Hepatic stellate cell (primary cell): Measurements from ENCODE around the gene SHC2.
"Not testable (repeated sequence)": the region's sequence is repeated elsewhere in the genome, so short reads cannot be mapped to it uniquely, and the experiment has no call there.

Source experiments
- DNase-seq: peaks from one replicate; pipeline ENCODE4 v3.0.0; 2011; ENCODE audit warnings: low spot score

The SHC2 gene

DNA sequence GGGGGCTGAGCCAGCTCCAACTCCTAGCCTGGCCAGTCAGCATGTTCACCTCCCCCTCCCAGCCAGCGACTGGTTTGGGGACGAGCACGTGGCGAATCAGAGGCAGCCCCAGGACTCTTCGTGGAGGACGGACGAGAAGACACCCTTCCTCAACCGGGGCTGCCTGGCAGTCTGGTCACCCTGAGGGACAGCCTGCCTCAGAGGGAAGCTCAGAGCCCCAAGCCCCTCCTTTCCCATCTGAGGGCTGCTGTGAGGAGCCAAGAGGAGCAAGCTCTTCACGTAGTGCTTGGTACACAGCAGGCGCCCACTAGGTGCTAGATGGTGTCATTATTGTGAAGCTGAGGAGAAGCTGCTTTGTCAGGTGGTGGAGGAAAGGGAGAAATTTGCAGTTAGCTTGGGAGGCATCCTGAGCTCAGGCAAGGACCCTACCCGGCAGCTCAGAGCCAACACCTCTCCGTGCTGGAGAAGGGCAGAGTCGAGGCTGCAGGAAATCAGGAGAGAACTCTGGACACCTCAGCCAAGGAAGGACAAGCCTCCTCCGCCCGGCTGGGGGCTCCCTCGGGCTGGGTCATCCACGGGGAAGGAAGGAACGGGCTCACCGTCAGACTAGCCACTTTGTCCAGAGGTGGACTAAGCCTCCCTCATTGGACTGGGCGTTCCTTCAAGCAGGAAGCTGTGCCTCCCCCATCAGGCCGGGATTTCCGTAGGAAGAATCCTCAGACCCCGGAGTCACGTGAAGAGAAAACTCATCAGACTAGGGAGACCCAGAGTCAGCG is 37.0 kb downstream of the SHC2 start:
- no peak for DNase-seq

DNA sequence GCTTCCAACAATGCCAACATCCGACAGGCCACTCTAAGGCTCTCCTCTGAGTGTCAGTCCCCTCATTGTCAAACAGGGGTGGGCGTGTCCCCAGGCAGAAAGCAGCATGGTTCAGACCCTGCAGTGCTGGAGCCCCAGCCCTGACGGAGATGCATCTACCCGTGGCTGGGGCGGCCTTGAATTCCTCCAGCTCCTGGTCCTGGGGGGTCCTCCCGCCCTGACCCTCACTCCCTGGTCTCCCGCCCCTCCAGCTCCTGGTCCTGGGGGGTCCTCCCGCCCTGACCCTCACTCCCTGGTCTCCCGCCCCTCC is 38.0 kb downstream of the SHC2 start:
- DNase-seq: not testable (repeated sequence)

DNA sequence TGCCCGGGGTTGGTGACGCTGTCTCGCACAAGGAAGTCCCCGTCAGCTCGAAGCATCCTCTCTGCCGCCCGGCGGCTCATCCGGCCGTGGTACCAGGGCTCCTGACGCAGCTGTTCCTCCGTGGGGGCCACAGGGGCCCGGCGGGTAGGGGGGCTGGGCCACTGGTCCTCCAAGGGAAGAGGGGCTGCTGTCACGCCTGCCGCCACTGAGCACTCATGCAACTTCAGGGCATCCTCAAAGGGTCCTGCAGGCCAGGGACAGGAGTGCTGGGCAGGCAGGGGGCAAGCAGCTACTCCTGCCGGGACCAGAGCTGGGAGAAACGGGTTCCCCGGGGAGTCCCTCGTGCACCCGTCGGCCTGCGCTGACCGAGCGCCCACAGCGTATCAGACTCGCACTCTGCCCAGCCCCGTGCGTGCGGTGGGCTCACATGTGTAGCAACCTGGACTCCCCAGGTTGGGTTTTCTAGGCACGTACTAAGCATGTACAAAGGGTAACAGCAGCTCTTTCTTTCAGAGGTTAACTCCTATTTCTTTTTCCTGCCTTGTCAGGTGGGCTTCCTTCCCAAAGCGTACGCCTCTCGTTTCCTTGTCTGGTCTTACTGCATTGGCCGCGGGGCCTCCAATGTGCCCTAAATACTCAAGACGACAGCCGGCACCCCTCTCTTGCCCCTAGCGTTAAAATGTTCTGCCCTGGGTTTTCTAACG is 38.5 kb downstream of the SHC2 start:
- DNase-seq: no peak

DNA sequence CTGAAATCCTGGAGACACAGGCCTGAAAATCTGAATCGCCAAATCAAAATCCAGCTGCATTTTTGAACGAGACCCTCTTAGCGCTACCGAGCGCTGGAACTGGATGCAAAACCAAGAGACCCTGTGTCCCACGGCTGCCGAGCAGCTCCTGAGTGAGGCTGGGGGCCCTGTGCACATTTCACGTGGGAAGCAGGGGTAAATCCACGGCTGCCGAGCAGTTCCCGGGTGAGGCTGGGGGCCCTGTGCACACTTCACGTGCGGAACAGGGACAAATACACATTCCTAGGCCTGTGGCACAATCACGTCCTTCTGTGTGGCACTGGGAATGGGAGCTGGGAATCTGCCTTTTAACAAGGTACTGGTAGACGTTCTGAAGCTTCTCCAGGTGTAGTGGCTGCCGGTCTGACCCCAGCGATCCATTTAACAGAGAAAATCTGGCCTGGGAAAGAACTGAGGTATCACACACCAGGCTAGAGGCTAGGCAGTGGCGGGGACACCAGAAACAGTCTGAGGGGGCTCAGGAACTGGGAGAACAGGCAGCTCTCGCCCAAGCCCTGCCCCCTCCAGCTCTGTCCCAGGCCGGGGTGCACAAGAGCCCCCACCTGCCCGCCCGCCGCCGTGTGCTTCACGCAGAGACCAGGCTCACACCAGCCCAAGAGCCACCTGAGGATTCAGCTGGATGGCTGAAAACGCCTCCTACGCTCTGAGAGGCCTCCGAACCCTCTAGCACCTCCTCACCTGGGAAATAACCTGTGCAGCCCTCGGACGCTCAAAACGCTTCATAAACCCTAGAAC is 40.9 kb downstream of the SHC2 start:
- no peak for DNase-seq

DNA sequence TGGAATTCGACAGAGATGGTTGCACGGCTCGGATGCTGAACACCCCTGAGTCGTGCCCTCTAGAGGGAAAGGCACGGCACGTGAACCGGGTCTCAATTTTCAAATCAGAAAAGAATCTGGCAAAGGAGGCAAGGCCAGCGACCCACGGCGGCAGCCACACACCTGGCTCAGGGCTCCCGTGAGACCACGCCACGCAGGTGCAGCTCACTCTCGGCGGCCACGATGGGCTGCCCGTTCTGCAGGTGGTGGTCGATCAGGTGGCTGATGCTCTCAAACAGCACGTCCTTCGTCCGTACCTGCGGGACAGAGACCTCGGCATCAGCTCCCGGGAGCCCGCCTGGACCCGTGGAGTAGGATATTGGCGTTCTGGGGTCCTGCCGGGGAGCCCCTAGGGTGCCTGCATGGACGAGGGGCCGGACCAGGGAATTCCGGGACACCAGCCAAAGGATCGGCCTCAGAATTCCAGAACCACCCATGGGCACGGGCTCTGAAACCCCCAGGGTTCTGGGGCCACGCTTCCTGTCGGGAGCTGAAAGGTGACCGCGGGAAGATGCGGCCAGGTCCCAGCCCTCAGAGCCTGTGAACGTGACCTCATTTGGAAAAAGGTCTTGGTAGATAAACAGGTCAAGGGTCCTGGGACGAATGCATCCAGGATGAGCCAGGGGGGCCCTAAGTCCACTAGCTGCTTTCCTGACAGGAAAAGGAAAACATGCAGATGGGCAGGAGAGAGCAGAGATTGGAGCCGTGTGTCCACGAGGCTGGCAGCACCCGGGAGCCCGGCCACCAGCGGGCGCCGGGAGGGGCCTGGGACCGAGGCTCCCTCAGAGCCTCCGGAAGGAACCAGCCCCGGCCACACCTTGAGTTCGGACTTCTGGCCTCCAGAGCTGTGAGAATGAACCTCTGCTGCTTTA is 41.8 kb downstream of the SHC2 start:
- DNase-seq: no peak

DNA sequence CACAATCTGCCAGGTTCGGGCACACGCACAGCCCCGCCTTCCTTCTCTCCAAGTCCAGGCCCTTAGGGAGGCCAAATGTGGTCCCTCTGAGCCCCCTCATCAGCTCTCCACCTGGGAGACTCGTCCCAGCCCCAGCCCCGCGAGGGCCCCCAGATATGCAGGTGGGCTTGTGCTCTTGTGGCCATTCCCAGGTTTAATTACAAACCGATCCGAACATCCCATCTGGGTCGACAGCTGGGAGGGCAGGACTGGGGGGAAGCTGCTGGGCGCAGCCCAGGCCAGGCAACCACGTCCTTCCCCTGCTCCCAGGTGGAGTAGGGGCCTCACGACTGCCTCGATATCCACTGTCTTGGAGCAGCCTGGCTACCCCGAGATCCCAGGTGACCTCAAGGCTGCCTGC is 44.4 kb downstream of the SHC2 start:
- DNase-seq: no peak

DNA sequence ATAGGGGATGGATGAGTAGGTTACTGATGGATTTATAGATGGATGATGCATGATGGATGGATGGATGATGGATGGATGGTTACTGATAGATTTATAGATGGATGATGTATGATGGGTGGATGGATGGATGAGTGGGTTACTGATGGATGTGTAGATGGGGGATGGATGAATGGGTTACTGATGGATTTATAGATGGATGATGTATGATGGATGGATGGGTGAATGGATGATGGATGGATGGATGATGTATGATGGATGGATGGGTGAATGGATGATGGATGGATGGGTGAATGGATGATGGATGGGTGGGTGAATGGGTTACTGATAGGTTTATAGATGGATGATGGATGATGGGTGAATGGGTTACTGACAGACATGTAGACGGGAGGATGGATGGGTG is 45.5 kb downstream of the SHC2 start:
- no peak for DNase-seq

DNA sequence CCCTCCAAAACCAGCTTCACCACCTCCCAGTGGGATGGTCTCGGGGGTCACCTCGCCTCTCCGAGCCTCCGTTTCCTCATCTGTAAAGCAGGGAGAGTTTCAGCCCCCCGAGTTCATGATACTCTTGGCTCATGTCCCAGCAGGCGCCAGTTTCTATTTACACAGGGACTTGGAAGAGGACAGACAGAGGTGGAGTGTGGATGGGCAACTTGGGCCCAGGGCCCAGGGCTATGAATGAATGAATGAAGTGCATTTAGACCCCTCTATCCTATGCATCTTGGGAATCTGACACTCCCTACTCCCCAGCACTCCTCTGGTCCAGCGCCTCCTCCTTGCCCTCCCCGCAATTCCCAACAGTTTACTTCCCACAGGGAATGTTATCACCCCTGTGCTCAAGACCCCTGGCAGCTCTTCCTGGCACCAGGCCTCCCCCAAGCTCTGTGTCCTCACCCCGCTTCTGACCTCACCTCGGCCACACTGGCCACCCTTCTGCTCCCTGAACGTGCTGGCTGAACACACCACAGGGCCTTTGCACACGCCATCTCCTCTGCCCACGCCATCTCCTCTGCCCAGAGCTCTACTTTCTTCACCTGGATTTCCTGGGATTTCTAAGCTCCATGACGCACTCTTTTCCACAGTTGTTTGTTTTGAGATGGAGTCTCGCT is 46.9 kb downstream of the SHC2 start:
- DNase-seq: no peak

DNA sequence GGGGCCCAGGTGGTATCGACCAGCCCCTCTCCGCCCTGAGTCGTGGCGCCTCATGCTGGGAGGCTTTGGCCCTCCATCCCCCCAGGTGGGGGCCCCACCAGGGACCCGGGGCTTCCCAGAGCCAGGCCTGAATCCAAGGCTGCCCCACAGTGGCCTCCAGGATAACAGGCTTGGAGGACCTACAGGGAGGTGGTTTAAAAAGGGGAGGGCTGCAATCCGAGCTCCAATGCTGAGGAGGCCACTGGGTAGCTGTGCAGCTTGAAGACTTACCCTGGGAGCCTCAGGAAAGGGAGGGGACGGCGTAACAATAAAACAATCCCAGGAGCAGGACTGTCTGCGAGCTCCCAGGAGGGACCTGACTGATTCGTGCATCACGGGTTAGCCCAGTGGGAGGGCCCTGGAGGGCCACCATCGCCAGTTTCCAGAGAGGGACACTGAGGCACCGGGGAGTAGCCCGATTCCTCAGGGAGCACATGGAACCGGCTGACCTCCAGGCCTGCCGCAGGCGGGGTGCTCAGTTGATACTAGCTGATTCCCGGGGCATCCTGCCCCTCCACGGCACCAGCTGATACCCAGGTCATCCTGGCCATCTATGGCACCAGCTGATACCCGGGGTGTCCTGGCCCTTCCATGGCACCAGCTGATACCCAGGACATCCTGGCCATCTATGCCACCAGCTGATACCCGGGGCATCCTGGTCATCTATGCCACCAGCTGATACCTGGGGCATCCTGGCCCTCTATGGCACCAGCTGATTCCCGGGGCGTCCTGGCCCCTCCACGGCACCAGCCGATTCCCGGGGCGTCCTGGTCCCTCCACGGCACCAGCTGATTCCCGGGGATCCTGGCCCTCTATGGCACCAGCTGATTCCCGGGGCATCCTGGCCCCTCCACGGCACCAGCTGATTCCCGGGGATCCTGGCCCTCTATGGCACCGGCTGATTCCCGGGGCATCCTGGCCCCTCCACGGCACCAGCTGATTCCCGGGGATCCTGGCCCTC is 48.2 kb downstream of the SHC2 start:
- DNase-seq: no peak

DNA sequence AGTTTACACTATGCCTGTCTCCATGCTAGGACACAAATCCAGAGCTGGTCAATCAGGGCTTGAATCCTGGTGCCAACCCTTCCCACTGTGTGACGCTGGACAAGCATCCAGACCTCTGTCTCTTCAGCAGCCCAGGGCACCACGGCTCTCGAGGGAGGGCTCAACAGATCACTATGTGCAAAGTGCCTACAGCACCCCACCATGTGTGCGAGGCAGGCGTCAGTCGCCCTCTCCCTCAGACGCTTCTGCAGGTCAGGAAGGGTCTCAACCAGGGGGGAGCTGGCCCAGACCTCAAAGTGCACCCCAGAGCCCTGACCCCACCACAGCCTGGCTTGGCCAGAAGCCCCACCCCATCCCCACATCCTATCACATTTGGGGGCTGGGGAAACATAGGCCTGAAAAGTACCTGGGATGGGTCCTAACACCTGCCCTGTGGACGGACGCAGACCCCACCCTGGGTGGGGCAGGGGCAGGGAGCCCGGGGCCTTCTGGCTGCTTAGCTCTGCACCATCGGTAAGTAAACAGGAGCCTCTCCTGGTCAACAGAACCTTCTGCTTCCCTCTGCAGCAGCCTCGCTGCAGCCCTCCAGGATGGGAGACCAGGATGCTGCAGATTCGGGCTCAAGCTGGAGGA is 49.0 kb downstream of the SHC2 start:
- DNase-seq: no peak

DNA sequence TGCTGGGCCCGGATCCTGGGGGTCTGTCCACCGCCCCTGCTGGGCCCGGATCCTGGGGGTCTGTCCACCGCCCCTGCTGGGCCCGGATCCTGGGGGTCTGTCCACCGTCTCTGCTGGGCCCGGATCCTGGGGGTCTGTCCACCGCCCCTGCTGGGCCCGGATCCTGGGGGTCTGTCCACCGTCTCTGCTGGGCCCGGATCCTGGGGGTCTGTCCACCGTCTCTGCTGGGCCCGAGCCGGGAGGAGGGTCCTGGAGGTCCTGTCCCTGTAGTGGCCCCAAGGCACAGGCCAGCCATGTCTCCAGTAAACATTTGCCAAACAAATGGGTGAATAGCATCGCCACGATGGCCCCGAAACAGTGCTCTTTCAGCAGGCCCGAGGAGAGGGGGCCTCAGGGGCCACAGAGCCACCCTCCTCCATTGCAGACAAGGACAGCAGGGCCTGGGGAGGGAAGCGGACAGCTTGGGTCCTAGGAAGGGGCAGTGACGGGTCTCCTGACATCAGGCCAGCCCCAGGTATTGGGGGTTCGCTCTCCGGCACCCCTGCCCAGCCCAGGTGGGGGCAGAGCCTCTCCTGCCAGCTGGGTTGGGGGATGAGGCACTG is 49.6 kb downstream of the SHC2 start:
- not testable (repeated sequence) for DNase-seq

DNA sequence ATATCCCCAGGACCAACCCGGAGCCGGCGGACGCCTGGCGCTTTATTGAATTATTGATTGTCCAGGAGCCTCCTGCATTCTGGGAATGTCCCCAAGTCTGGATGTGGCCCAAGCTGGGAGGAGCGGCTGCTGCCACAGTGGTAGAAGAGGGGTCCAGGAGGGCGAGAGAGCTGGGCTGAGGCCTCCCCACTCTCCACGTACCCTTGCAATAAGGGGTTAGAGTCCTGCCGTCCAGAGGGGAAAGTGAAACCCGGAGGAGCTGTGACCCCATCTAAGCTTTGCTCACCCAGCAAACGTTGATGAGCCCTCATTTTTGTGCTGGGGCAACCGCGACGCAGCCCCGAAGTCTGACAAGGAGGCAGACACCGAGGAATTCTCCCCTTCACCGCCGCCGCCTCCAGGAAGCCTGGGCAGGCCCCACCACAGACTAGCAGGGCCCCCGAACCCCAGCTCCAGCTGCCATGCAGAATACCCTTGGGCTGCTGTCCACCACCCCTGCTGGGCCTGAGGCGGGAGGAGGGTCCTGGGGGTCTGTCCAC is 50.5 kb downstream of the SHC2 start:
- no peak for DNase-seq

DNA sequence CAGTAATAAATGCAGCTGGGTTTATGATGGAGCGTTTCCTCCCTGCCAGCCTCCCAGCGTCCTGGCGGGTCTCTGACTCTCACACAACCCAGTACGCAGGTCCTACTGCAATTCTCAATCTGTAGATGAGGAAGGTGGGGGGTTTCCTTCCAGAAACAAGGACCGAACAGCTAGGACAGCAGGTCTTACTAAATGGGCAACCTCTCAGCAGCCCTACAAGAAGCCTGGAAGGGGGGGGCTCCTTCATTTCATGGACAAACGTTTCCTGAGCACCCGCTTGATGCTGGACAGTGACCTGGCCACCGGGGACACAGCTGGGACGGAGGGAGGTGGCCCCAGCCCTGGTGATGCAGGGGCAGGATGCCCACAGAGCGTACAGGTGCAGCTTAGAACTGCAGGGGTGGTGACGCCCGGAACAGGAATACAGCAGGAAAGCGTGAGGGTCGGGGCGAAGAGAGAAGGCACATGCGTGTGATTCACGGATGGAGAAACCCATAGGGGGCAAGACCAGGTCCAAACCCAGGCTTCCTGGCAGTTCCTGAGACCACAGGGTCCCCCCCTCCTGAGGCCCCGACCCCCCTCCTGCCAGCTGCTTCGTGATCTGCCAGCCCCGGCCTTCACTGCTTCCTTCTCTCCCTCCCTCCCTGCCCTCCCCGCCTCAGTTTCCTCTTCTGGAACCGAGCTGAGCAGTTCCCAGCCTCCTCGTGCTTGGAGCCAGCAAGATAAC is 51.2 kb downstream of the SHC2 start:
- no peak for DNase-seq

DNA sequence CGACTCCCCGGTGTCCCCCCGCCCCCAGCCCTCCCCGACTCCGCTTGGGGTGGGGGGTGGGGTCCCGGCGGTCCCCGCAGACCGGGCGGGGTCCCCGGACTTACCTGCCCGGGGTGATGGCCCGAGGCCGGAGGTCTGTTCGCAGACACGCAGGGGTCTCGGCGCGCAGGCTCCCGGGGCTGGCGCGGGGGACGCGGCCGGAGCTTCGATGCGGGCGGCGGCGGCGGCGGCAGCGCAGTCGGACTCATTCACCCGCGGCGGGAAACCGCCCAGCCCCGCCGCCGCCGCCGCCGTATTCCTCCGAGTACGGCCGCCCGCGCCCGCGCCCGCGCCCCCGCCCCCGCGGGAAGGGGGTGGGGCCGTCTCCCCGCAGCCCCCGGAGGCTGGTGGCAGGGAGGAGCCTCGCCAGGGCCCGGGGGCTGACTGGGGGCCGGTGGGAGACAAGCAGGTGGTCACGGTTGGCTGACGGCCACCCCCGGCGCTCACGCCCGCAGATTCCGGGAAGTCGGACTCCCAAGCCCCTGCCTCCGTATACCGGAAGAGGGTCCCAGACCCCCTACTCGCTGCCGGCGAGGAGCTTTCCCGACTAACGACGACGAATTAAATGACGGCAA is 51.8 kb downstream of the SHC2 start, which contains the start of gene C2CD4C:
TSS of gene C2CD4C (minus strand) at position 246 of the 614 bp plus-strand sequence. CDS start 786 bp downstream, outside the sequence.
- no peak for DNase-seq

DNA sequence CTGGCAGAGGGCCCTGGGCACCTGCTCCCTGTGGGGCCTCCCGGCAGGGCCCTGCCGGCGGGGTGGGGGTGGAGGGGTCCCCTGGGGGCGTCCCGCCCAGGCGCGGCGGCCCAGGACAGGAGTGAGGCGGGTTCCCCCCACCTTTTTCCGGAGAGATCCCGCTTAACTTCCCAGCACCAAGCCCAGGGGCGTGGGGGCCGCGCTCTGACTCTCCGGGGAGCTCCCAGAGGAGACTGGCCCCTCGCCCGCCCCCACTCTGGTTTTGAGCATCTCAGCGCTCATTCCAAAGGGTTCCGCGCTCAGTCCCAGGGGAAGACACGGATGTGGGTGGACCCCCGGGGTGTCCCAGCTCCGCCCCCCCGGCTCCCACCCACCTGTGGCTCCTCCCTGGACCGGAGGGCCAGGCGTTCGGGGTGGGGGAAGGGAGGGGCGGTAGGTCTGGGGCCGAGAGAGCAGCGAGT is 52.4 kb downstream of the SHC2 start:
- no peak for DNase-seq

DNA sequence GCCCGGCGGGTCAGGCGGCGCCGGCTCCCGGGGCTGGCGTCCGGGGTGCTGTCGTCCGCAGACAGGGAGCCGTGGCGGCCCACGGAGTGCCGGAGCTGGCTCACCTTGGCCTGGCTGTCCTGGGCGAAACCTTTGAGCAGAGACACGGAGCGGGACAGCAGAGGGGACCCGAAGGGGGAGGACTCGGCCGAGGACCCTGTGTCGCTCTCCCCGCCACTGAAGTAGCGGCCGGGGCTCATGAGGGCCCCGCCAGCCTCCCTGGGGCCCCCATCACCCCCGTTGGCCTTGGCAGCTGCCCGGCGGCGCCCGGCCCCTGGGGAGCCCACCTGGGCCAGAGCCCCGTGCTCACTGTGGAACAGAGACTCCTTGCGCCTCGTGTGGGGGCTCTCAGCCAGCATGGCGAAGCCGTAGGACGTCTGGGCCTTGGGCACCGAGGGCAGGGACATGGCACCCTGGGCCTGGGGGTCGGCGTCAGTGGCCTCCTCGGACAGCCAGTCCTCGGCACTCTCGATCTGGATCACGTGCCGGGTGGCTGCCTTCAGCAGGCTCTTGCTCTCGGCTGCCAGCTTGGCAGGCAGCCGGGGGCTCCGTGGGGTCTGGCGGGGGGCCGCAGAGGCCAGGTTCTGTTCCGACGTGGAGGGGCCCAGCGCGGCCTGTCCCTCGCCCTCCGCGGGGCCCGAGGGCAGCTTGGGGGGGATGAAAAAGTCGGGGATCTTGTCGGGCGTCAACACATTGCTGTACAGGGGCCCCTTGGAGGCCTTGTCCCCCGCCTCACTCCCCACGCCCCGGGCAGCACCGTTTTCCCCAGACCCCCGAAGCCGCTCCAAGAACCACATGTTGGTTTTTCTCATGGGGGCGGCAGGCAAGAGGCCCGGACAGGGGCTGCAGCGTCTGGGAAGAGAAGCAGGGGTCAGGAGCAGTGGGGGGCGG is 53.1 kb downstream of the SHC2 start:
- DNase-seq: no peak
